NCI-H146 treated with DMSO at 0.1 percent for 48 hours (cell line): ENCODE data around the gene ACKR3.

Source experiments
- DNase-seq: peaks from one replicate; lab custom pipeline; 2025; ENCODE audit not compliant: unreplicated experiment; lab: John Stamatoyannopoulos, UW

Gene ACKR3

DNA sequence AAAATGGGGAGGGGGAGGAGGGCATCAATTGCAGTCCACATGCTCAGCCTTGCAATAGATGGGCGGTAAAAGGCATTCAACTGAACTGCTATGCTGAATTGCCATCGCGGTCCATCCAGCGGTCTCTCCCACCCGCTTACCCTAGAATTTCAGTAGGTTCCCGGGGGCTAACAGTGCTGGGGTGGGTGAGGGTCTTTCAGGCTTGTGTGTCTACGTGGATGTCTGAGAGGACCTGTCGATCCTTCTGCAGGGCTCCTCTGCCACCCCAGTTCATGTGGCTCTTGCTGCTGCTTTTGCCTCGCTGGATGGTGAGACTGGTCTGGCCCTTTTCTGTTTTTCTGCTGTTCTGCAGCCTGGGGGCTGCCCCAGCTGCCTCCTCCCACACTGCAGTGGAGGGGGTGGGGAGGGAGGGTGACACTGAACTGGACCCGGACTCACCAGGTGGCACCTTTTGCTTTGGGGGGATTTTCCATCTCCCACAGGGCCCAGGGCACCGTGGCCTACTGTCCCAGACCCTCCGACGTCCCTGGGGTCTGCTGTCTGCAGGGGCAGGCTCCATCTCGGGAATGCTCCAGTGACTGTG is 14.1 kb downstream of the ACKR3 start:
- no peak for DNase-seq

DNA sequence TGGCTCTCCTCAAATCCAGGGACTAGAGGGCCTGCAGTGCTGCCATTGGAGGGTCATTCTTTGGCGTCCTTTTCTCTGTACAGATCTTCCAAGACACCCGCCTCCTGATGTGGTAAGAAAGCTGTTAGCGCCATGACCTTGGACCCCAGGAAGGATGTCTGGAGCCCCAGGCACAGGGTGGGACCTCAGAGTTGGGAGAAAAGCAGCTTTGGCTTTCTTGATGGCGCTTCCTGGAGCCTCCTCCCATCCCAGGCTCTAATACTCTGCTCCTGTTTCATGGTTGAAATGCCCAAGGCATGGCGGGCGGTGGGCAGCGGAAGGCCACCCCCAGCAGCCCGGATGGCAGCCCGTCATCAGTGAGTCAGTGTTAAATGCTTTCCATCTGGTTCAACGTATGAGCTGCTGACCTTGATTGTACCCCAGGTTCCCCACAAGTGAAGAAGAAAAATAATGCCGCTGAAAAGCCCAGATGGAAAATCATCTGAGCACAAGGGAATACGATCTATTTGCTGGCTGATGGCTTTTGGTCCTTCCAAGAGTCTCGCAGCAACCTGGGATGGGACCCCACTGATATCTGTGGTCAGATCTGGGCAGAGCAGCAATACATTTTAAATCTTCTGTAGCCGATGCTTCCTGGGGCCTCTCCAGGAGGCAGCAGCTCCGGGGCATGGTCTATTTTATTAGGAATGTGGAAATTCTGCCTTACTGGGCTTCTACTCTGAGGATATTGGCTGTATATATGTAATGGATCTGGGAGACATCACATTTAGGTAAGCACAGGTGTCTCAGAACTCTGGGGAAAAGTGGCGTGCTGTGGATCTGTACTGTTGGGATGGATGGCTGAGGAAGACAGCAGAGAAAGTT is 15.1 kb downstream of the ACKR3 start:
- no peak for DNase-seq

DNA sequence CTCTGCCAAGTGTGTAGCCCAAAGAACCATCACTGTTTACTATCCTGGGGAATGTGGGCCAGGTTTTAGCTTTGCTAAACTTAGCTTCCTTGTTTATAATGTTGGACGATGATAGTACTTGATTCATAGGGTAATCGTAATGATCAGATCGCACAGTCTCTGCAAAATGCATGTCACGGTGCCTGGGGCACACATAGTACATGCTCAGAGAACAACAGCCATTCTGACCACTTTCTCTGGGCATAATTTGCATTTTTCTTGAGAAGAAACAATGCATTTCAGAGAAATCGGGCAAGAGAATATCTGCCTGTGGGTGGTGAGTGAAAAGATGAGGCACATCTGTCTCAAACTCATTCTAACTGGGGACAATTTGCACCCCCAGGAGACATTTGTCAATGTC is 16.3 kb downstream of the ACKR3 start:
- DNase-seq: no peak

DNA sequence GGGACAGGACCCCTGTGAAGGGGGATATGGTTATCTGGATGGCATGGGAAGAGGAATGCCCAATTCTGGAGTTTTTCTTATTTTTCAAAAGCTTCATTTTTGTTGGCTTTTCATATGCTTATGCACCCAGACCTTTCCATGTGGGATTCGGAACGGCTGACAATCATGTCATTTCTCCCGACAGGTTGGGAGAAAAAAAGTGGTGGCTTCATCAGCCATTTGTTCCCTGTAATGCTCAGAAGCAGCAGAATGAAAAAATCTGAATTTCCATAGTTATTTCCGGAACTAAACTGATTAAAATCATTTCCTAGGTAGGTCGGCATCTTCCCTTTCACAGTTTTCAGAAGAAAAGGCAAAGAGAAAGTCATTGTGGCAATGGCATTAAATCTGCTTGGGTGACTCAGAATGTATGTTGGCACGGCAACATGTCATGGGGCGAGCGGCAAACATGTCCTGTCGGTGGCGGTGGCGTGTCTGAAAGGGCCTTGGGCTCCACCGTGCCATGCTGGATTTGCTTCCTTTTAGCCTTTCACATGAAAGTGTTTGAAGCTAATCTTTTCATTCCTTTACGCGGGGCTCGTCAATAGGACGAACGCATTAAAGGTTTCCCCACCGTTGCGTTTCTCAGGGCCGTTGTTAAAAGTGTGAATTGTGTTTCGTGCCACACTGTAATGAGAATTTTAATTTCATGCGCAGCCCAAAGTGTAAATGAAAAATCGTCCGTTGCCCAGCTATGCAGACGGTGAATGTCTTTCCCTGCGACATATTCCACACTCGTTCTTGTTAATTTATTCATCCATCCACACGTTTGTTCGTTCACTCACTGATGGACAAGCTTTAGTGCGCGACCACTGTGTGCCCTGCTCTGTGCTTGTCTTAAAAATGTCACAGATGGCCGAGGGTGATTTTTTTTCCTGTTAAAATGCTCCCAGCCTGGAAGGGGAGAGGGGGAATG is 18.5 kb downstream of the ACKR3 start:
- no peak for DNase-seq

- DNase-seq: no peak
These were observed 19.4 kb downstream of the ACKR3 start for GRCh38 chr2:236588932-236589592.

DNA sequence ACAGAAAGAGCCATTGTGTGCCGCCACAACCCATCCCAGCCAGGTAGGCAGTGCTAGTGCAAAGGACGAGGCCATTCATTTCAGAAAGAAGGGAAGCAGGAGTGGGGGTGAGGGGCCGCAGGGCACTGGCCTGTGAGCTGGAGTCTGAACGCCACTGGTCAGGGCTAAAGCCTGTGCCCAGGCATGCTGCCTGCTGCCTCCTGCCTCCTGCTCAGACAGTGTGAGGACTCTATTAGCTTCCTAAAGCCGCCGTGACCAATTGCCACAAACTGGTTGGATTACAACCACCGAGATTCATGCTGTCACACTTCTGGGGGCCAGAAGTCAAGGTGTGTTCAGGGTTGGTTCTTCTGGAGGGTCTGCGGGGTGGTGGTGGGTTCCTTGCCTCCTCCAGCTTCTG is 21.2 kb downstream of the ACKR3 start:
- no peak for DNase-seq

DNA sequence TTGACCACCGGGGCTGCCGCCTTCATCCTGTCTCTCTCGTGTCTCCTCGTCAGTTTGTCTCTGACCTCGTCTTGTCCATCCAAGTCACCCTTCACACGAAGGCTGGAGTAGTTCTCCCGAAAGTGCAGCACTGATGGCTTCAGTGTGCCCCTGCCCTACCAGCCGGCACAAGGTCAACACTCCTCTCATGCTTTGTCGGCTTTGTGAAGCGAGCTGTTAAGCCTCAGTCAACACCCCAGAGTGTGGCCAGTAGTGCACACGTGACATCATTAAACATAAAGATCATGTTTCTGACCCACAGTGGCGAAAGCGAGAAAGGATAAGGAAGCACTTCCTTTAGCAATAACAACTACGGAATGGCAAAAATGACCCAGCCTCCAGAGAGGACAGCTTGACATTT is 23.2 kb downstream of the ACKR3 start:
- DNase-seq: no peak

DNA sequence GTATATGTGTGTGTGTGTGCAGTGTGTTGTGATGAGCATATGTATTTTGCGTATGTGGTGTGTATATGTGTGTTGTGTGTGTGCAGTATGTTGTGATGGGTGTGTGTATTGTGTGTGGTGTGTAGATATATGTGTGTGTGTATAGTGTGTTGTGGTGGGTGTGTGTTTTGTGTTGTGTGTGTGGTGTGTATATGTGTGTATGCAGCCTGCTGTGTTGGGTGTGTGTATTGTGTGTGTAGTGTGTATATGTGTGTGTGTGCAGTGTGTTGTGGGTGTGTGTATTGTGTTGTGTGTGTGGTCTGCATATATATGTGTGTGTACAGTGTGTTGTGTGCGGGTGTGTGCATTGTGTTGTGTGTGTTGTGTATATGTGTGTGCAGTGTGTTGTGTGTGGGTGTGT is 23.9 kb downstream of the ACKR3 start:
- DNase-seq: no peak

- DNase-seq: no peak
These were observed 24.3 kb downstream of the ACKR3 start for GRCh38 chr2:236593956-236594355.

DNA sequence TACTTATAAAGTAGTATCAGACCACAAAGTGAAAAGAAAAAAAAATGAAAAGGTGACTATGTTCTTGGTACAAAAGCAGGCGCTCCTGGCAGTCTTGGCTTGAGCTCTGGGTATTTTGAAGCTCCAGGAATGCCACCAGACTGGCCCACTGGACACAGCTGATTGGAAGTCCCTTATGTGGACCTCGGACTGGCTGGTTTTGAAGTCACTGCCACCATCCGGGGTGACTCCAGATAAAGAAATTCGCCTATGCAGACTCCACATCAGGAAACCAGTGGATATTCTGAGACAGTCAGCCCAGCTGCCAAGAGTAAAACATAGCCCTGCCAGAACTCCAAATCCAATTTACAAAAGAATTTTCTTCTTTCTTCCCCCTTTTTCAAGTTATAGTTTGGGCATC is 28.0 kb downstream of the ACKR3 start:
- no peak for DNase-seq

DNA sequence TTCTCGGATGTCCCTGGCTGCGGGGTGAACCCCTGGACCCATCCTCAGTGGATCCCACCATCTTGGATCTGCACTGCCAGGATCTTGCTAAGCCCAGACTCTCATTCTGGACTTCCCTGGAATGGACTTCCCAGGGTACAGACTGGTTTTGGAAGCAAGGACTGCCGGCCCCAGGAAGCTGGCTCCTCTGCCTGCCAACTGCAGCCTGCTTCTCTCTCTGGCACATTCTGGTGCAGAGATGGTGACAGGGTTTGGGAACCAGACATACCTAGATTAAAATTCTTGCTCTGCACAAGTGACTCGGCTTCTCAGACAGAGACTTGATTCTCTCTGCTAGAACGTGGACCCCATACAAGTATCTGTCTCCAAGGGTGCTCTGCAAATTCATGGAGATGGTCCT is 29.4 kb downstream of the ACKR3 start:
- no peak for DNase-seq

DNA sequence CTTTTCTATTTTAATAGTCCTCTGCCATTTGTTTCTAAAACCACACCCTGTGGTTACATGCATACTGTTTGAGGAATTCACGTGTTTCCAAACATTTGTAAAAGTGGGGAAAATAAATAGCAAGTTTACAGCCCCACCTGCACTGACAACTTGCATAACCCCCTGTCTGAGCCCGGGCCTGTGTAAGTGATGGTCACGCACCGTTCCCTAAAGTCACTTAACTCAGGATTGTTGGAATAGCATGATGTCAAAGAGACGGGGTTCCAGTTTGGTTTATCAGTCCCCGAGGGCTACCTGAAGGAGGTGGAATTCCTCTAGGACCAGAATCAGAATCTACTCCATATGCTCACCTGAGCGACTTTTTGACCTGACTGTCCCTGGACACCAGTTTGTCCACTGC is 30.5 kb downstream of the ACKR3 start:
- DNase-seq: no peak

GRCh38 chr2:236600892-236601291 is 31.3 kb downstream of the ACKR3 start:
- no peak for DNase-seq

DNA sequence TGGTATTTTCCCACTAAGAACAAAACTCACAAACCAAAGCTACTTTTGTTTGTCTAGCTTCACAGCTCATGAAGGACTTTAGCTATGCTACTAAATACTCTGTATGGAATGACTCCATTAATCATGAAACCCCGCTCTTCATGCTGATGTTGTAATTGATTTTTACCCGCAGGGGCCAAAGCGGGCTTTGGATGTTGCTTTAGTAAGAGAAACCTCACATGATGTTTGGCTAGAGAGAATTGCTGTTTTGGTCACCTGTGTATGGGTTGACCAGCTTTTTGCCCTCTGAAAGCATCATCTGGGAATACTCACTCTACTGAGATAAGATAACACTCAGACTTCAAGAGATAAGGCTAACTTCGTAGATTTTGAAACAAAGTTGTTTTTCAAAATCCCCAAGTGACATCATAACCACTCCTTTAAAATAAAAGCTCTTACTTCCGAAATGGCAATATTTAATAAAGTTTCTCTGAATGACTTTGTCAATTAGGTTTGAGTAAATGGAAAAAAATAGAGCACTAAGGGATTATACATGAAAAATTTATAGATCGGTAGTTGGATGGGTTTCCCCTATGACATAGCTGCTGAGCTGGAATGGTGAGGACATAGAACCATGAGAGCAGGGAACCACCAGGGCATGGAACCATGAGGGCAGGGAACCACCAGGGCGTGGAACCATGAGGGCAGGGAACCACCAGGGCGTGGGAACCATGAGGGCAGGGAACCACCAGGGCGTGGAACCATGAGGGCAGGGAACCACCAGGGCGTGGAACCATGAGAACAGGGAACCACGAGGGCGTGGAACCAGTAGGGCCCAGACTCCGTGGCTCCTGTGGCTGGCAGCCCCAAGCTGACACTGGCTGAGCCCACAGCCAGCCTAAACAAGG is 31.9 kb downstream of the ACKR3 start:
- no peak for DNase-seq

DNA sequence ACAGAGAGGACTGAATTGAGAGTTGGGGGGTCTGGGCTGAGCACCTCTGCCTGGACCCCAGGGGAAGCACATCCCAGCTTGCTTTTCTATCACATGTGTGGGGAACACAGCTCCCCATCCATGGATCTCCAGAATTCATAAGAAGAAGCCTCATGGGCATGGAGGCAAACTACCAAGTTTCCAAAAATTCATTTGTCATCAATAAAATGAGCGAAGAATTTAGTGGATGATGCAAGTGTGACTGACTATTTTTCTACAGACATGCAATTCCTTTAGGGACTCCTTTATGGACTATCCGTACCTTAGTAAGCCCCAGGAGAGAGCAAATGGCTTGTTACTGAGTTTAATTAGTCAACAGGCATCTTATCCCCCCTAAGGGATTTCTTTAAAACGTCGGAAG is 33.1 kb downstream of the ACKR3 start:
- DNase-seq: no peak

DNA sequence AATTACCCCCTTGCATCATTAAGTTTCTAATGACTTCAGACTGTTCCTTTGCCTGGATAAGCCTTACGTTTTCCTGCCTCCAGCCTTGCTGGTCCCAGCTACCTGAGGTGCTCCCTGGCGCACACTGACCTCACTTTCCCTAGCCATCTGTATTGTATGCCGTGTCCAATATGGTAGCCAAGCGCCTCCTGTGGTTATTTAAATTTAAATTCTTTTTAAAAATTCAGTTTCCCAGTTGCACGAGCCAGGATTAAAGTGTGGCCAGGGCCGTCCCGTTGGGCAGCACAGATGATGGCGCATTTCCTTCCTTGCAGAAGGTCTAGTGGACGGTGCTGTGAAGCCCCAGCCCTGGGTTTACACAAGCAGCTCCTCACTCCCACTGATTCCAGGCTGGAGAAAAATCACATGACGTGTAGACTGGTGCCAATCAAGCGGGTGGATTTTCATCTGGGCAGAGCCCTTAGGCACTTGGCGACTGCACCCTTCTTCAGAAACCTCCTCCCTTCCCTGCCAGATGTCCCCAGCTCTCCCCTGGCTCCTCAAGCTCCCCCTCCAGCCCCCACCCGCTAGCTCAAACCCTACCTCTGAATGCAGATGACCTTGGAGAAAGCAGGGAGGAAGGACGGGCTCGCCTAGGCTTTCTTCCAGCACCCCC is 33.9 kb downstream of the ACKR3 start:
- DNase-seq: no peak

GRCh38 chr2:236604575-236605344 is 35.1 kb downstream of the ACKR3 start:
- no peak for DNase-seq

- no peak for DNase-seq
These were observed 35.7 kb downstream of the ACKR3 start for GRCh38 chr2:236605345-236605734.

DNA sequence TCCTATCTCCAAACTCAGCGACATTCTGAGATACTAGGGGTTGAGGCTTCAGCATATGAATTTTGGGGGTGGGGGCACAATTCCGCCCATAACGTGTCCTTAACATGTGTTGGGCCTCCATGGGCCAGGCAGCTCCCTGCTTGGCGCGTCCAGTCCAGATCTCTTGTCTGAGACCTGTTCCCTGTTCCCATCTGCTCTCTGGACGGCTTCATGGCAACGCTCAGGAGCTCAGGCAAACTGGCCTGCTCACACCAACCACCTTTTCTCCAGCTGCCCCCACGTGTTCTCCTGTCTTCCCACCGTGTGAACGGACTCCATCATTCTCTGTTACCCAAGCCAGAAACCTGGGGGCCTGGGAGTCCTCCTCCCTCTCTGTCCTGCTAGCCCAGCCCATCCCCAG is 36.4 kb downstream of the ACKR3 start:
- no peak for DNase-seq
